Endothelial cell of hepatic sinusoid (primary cell): ENCODE results near the gene GAMT.
"Not testable (repeated sequence)": the region's sequence is repeated elsewhere in the genome, so short reads cannot be mapped to it uniquely, and the experiment has no call there.

Experiments used
- in situ Hi-C: cut with HindIII; loops from 2 replicates; pipeline ENCODE4 v1.10.0; 2017; ENCODE audit warnings: low sequenced_read_pairs

GAMT gene

DNA sequence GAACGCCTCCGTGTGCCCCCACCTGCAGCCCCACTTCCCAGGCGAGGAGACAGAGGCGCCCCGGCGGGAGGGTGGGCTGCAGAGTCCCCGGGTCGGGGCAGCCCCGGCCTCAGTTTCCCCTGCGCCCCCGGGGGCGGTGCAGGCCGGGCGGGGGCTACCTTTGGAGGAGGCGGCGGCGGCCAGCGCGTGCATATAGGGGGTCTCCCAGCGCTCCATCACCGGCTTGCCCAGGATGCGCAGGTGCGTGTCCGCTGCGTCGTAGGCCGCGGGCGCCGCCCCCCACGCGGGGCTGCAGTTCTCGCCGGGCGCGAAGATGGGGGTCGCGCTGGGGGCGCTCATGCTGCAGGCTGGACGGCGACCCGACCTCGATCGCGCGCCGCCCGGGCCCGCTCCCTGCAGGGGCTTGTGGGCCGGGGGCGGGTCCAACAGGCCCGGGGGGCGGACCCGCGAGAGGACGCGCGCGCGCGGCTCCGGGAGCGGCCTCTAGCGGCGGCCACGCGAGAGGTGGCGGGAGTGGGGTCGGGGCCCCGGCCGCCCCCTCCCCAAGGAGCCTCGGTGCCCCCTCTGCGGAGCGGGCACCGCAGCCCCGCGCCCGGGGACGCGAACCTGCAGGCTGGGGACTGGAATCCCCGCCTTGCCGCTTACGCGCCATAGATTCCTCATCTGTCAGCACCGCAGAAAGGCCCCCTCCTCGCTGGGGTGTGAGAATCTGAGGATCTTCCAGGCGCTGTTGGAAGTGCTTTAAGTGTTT is at the start of gene GAMT:
Gene GAMT, minus strand, starts transcription at position 405 of the 751 bp plus-strand sequence. Its CDS starts 66 bp downstream, at position 339.
- in situ Hi-C loops, result no loop called here

DNA sequence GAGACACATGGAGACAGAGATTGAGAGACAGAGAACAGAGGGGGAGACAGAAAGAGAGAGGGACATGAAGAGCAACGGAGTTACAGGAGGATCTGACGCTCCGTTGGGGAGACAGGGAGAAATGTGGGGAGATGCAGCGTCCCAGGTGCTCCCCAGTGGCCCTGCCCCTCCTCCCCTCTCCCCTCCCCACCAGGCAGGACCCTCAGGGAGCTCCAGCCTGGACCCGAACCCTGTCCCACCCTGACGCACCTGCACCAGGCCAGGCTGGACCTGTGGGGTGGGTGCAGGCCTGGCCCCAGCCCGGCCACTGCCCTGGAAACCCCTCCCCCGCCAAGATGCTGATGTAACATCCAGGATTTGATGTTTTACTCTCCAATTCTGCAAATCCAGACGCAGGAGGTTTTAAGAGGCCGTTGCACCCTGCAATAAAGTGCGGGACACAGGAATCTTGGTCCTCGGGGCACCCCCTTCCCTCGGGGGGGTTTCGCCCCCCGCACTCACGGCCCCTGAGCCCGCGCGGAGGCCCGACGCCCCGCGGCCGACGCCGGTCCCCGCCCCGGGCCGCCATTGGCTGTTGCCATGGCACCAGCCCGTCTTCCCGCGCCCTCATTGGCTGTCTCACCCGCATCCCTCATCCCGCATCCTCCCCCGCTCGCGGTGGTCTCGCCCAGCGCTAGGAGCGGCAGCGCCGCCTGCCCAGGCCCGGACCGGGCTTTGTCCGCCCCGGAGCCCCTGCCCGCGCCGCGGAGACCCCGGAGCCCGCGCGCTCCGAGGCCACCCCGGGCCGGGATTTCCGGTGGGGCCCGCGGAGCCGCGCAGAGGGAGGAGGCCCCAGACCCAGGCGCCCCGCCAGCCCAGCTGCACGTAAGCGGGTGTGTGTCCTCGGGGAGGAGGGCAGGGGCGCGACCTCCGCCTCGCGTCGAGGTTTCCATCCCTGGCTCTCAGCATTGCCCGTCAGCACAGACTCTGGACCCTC is 48.4 kb upstream of the GAMT start, which contains the start of gene APC2:
Gene APC2, plus strand, starts transcription at position 655 of the 976 bp plus-strand sequence. CDS start 2,881 bp downstream, outside the sequence.
- in situ Hi-C loops, result no loop called here

DNA sequence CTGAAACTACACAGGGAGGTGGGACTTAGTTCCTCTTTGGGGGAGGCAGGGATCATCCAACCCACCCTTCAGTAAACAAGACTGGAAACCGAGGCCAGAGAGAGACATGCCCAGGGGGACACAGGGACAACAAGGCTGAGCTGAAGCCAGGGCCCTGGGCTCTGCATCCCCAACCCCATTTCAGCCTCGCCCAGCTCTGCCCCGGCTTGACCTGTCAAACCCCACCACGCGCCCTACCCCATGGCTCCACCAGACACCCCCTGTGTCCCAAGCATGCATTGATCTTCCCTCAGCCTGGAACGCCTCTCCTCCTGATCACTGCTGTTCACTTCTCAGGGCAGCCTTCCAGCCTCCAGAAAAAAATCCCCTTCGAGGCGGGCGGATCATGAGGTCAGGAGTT is 46.6 kb upstream of the GAMT start:
- in situ Hi-C loops, result no loop called here

DNA sequence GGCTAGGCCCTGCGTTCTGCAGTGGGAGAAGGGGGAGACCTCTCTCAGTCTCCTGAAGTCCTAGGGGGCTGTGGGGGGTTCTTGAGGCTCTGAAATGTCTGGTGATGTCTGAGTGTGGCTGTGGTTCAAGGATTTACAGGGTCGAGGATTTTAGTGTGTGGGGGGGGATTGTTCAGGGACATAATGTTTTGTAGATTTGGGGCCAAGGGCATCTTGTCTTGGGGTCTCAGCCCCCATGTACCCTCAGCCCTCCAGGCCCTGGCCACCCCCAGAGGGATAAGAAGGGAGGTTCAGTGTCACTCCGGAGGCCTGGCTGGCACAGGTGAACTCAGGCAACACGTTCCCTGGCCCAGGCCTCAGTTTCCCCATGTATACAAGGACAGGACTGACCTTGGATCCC is 46.2 kb upstream of the GAMT start:
- in situ Hi-C loops, result no loop called here

DNA sequence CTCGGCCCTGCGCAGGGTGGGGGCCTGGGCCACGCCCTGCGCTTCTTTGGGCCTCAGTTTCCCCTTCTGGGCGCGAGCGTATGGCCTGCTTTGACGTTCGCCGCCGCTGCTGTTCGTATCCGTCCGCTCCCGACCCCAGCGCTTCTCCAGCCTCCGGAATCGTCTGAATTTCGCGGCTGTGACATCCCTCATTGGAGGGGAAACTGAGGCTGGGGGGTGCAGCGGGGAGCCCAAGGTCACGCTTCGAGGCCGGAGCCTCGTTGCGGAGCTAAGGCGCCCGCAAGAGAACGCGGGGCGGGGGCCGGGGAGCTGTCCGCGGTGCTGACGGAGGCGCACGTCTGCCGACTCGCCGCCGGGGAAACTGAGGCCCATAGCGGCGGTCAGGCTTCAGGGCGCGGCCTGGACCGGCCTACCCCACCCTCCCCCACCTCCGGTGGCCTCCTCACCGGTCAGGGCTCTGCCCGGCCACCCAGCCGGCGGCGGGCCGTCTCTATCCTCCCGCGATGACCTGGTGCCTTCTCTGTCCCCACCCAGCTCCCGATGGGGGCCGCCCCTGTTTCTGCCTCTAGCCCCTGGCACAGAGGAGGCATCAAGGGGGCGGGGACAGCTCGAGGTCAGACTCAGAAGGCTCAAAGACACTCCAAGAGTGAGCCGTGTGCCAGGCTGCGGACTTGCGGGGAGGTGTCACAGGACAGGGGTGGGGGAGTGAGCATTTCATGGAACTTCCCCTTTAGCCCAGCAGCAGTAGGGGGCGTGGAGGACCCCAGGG is 45.6 kb upstream of the GAMT start:
- in situ Hi-C loops, result no loop called here

DNA sequence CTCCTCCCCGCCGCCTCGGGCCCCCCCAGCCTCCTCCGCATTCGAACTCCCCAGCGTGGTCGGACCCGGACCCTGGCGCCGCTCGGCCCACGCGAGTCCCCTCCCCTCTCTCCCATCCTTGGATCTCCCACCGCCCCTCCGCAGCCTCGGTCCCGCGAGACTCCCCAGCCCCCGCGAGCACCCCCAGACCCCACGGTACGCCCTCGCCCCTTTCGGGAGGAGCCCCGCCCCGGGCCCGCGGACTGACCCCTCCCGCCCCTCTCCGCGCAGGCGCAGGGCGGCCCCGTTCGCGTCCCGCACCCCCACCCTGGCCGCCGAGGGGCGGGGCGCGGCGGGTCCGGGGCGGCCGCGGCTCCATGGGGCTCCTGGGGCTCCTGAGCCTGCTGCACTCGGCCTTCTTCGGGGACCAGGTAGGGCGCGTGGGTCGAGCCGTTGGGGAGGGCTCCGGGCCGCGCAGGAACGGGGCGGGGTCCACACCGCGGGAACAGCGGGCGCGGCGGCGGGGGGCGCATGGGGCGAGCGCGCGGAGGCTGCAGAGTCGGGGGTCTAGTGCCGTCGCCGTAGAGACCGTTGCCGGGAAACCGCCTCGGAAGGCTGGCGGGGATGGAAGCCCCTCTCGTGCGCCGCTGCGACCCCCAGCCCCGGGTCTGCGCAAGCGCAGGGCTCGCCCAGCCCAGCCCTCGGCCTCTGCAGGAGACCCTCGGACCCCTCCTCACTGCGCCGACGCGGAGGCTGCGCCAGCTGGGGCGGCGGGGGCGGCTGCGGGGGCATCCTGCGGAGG is 44.8 kb upstream of the GAMT start:
- in situ Hi-C loops, result no loop called here

DNA sequence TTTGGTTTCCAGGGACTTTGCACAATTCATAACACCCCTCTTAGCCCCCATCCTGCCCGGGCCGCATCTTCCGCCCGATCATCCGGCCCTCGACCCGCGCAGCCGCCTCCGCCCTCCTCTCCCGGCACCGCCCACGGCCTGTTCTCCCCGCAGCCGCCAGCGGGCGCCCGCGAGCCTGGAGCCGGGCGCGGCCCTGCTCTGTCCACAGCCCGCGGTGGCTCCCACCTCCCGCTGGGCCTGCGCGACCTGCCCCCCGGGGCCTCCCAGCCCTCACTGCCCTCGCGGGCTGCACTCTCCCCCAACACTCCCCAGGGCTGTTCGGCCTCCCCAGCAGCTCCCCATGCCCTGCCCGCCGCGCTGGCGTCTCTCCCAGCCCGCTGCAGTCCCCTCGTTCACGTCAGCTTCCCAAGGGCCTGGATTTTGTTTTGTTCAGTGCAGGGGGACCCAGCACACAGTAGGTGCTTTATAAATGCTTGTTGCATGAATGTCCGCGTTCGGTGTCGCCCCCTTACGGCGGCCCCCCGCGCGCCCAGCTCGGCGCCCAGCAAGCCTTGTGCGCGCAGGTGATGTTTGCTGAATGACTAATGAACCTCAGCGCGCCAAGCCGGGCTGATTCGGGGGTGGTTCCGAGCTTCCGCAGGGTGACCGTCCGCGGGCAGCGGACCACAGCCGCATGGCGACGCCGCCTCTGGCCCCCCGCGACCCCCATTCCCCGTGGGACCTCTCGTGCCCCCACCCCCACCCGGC is 44.0 kb upstream of the GAMT start:
- in situ Hi-C loops, result no loop called here

DNA sequence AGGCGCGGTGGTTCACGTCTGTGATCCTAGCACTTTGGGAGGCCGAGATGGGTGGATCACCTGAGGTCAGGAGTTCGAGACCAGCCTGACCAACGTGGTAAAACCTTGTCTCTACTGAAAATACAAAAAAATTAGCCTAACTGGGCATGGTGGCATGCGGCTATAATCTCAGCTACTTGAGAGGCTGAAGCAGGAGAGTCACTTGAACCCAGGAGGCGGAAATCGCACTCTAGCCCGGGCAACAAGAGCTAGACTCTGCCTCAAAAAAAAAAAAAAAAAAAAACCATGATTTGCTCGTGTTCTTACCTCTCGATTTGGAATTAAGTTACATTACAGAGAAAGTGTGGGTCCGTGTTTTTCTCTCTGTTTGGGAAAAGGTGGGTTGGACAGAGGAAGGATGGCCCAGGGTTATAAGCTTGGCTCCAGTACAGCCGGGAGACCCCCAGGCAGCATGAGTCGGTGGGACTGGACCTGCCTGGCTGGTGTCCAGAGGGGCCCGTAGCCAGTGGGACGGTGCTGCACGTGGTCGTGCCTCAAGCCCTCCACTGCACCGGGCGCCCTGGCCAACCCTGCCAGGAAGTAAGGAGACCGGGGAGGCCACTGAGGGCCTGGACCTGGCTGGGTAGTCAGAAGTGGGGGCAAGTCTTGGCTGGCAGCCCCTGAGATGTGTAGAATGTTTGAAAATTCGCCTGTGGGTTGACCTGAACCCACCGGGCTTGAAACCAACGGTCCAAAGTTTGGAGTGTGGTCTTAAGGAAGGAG is 40.5 kb upstream of the GAMT start:
- in situ Hi-C loops, result no loop called here

DNA sequence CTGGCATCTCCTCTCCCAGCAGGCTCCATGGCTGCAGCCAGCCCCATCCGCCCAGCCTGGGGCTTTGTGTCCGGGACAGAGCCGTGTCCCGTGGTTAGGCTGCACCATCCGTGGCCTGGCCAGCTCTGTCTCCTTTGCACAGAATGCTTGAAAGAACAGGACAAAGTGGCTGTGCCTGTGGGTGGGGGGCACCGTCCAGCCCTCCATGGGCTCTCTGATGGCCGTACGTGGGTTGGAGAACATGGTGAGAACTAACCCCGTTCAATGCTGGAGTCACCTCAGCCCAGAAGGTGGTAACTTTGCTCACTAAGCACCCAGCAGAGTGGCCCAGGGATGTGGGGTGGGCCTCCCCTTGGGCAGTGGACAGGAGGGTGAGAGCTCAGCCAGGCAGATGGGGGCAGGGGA is 39.7 kb upstream of the GAMT start:
- in situ Hi-C loops, result no loop called here

DNA sequence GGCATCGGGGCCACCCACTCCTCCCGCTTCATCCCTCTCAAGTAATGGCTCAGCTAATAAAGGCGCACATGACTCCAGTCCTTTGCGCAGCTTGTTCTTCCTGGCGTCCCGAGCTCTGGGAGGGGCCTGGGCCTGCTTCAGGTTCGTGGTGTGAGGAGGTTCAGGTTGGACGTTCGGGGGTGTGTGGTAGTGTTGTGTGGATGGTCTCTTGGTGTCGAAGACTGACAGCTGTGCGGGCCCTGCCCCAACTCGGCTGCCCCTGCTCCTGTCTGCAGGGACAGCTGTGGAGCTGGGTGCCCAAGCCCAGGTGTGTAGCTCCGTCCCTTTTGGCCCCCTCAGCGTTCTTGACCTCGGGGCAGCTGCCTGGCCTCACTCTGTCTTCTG is 39.1 kb upstream of the GAMT start:
- in situ Hi-C loops, result no loop called here

DNA sequence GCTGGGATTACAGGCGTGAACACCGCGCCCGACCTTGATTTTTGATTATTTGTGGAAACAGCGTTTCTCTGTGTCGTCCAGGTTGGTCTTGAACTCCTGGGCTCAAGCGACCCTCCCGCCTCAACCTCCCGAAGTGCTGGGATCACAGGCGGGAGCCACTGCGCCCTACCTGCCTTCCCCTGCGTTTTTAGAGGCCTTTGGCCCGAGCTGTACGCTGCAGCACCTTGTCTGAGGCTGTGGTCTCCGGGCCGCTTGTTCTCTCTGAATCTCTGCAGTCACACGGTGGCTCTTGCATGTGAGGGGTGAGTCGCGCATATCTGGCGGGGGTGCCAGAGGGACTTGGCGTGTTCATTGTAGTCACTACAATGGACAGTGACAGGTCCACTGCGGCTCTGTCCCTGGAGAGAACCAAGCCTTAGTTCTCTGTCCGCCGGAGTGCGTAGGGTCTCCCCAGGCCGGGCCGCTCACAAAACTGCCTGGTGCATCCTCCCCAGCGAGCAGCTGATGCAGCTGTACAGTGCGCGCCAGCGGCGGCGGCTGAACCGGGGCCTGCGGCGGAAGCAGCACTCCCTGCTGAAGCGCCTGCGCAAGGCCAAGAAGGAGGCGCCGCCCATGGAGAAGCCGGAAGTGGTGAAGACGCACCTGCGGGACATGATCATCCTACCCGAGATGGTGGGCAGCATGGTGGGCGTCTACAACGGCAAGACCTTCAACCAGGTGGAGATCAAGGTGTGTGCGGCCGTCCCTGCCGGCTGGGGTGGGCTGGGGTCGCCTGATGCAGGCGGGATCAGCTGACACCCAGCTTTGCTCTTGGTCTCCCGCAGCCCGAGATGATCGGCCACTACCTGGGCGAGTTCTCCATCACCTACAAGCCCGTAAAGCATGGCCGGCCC is 38.4 kb upstream of the GAMT start:
- in situ Hi-C loops, result not testable (repeated sequence)

DNA sequence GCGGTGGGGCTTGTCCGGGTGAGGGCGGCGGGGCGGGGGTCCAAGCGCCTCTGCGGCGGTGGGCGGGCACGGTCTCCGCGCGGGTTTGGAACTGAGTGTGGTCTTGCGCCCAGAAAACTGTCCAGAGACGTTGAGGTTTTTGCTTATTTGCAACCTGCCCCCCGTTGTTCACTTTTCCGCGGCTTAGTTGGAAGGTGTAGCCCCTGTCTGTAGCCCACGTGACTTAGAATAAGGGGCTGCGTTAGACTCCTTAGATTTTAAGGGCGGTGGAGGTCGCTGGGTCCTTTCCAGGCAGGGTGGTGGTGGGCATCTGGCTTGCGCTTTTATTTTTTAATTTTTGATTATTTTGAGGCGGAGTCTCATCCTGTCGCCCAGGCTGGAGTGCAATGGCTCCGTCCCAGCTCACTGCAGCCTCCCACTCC is 37.6 kb upstream of the GAMT start:
- in situ Hi-C loops, result no loop called here

DNA sequence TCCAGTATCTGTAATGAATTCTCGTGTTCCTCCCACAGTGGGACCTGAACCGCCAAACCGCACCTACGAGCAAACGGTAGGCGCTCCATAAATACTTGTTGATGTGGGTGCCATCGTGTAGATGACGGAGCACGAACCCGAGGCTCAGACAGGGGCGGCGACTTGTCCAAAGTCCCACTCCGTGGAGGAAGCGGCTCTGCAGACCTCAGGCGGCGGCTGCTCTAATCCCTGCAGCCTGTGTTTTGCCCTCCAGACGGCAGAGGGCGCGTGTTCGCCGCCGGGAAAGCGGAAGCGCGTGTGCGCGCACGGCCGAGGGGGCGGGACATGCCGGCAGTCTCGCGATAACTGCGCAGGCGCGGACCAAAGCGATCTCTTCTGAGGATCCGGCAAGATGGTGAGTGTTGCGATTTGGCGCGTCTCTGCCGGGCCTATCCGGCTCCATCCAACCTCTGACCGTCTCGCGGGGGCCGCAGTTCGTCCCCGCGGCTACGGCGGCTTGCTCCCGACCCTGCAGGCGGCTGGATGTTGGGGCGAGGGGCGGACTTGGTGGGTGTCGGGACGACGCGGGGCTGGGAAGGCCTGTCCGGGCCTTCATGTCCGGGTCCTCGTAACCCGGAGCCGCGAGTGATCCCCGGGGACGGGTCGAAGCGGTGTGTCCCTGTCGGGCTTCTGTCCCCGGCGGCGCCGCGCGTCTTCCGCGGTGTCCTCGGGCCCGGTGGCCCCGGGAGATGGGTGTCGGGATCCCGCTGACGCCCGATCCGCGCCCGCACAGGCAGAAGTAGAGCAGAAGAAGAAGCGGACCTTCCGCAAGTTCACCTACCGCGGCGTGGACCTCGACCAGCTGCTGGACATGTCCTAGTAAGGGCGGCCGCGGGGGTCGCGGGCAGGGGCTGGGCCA is 36.9 kb upstream of the GAMT start, which contains the start of gene RPS15:
Gene RPS15, plus strand, starts transcription at position 362 of the 898 bp plus-strand sequence. Its CDS starts 30 bp downstream, at position 392.
- in situ Hi-C loops, result no loop called here

DNA sequence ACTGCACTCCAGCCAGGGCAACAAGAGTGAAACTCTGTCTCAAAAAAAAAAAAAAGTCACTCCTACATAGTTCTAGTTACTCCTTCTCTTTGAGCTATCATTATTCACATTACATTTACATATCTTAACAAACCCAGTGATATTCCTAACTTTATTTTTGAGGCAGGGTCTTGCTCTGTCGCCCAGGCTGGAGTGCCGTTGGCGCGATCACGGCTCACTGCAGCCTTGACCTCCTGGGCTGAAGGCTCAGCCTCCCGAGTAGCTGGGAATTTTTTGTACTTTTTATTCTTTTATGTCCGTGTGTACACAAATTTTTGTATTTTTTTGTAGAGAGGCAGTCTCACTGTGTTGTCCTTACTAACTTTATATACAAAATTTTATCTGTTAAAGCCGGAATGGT is 36.3 kb upstream of the GAMT start:
- in situ Hi-C loops, result no loop called here

DNA sequence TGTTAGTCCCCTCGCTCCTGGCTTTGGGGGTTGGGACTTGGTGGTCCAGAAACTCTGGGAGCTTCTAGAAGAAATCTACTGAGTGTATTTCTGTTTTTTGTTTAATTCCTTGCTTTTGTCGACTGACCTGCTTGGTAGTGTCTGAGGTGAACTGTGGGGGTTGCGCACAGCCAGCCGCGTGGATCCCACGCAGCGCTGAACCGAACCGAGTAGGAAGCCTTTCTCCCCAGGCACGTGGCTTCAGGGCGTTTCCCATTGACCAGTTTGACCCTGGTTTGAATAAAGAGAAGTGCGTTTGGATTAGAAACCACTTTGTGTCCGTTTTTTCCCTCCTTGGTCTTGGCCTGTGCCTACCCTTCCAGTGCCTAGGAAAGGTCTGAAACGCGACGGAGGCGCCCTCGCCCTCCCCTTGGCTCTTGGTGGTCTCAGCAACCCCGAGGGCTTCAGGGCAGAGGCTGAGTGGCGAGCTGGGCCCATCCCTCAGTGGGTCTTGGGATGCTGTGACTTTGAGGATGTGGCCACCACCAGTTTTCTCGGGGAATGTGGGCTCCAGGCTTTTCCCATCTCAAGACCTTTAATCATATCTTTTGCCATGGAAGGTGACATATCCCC is 34.1 kb upstream of the GAMT start:
- in situ Hi-C loops, result no loop called here

DNA sequence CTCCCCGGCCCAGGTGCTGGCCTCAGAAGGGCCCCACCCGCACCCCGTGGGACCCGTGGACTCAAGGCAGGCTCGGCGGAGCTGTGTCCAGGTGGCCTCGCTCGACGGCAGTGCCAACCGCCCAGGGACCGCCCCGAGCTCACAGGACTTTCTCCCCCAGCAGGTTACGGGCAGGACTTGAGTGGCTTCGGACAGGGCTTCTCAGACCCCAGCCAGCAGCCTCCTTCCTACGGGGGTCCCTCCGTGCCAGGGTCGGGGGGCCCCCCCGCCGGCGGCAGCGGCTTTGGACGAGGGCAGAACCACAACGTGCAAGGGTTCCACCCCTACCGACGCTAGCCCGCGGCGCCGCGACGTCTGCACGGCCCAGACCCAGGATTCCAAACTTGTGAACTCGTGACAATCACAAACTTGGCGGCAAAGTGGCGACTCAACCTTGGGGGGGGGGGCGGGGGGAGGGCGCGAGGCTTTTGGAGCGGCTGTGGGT is 33.3 kb upstream of the GAMT start:
- in situ Hi-C loops, result no loop called here
